ENCODE data around the gene TSHZ1. TPM values are rescaled to one million over a fixed set of nuclear protein-coding genes. Genes with fewer than 3 reads are reported as not detected.

Gene TSHZ1
- total and polyA plus RNA-seq, 12 donors, result 6.8 to 25.0 (median 16.0) TPM

DNA sequence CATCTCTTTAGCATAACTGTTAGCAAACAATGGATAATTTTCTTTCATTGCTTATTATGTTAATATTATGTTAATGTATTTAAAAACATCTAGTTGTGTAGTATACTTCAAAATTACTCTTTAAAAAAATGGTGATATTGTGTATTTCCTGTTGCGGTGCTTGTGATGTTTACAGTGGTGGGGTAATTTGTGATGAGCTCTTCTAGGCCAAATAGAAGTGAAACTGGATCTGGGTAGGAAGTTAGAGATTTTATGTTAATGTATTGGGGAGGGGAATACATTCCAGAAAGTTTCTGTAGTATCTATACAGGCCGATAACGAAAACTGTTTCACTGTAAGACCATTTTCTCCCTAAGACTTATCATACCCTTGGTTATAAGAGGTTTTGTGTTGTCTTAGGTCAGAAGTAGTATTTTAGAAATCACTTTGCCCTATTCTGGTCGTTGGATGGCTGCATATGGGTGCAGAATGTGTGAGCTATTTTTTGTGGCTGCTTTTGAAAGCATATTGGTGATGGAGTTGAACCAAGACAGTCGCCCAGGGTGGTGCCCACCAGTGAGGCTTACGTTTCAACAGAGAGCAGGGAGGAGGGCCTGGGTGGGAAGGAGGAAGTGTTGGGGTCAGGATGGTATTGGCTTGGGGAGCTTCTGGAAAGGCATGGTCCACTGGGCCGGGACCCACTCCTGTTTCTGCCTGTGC lies 5.8 kb downstream of the TSHZ1 start:
- Histone ChIP-seq H3K27me3 (no peaks in the 10 kb centered on the region), H3K4me3 (no peak overlapping the region), H3K9me3 (replicated peaks in 1 of 3) (no peaks in the 10 kb centered on the region), H3K27ac (peak overlapping the region in 2 of 5 donors; percentile 27 to 51), H3K4me1 (replicated peaks in 1 of 2) (peaks cover 15 to 33% of the 10 kb centered on the region in 2 donors), H3K36me3 (replicated peaks in 1 of 2) (no peaks in the 10 kb centered on the region)
- whole genome bisulfite sequencing, 4 donors, result 68 to 78% (median 74%) methylated on average over 7 of the region's 7 CpGs
- no peak for DNase-seq
- intact Hi-C loops (cut with DNase I), result no loop called here
- TF ChIP-seq, protein P1, sequence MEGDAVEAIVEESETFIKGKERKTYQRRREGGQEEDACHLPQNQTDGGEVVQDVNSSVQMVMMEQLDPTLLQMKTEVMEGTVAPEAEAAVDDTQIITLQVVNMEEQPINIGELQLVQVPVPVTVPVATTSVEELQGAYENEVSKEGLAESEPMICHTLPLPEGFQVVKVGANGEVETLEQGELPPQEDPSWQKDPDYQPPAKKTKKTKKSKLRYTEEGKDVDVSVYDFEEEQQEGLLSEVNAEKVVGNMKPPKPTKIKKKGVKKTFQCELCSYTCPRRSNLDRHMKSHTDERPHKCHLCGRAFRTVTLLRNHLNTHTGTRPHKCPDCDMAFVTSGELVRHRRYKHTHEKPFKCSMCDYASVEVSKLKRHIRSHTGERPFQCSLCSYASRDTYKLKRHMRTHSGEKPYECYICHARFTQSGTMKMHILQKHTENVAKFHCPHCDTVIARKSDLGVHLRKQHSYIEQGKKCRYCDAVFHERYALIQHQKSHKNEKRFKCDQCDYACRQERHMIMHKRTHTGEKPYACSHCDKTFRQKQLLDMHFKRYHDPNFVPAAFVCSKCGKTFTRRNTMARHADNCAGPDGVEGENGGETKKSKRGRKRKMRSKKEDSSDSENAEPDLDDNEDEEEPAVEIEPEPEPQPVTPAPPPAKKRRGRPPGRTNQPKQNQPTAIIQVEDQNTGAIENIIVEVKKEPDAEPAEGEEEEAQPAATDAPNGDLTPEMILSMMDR (IDR thresholded peaks at IDR 0.05), result no peak
- TF ChIP-seq POLR2A (IDR thresholded peaks at IDR 0.05), result no peak

DNA sequence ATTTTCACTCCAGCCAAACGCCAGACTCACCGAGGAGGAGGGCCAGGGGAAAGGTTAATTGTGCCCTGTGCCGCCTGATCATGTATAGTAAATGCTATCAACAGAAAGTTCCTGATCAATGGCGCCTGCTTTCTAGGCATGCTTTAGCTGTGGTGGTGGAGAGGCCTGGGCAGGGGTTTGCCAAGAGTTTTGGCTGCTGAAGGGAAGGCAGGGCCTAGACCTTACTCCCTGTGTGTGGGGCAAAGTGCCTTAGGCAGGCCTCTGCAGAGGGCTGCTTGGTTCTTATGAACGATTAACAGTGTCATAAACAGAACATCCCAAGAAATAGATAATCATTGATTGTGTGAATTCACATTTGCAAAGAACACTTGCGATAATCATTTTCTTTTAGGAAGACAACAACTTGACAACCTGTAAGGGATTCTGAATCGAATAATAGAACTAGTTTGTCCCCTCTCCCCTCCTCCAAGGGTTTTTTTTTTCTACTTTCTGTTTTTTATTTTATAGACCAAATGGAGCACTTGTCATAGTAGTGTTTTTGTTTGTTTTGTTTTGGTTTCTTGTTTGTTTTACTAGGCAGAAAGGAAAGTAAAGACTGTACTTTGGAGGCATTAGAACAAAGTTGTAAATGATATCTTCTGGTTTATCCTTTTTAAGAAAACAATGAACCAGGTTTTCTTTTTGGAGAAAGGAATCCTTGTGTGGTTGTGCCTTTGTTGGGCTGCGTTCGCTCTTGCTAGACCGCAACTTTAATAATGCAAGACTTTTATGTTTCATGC lies 6.5 kb downstream of the TSHZ1 start:
- WGBS, 4 donors, result 91 to 96% (median 92%) methylated on average over 10 of the region's 10 CpGs
- DNase-seq, result no peak
- H3K27me3 ChIP-seq, result no peaks in the 10 kb centered on the region
- no peak overlapping the region for H3K4me3 ChIP-seq
- no peaks in the 10 kb centered on the region for H3K9me3 ChIP-seq (replicated peaks in 1 of 3)
- TF ChIP-seq, protein P1 (IDR thresholded peaks at IDR 0.05), result no peak
- TF ChIP-seq POLR2A (IDR thresholded peaks at IDR 0.05), result no peak
- peak overlapping the region in 2 of 5 donors; percentile 27 to 51 for H3K27ac ChIP-seq
- no peaks in the 10 kb centered on the region for H3K36me3 ChIP-seq (replicated peaks in 1 of 2)
- intact Hi-C loops (cut with DNase I), result no loop called here
- peaks cover 13 to 36% of the 10 kb centered on the region in 2 donors for H3K4me1 ChIP-seq (replicated peaks in 1 of 2)

DNA sequence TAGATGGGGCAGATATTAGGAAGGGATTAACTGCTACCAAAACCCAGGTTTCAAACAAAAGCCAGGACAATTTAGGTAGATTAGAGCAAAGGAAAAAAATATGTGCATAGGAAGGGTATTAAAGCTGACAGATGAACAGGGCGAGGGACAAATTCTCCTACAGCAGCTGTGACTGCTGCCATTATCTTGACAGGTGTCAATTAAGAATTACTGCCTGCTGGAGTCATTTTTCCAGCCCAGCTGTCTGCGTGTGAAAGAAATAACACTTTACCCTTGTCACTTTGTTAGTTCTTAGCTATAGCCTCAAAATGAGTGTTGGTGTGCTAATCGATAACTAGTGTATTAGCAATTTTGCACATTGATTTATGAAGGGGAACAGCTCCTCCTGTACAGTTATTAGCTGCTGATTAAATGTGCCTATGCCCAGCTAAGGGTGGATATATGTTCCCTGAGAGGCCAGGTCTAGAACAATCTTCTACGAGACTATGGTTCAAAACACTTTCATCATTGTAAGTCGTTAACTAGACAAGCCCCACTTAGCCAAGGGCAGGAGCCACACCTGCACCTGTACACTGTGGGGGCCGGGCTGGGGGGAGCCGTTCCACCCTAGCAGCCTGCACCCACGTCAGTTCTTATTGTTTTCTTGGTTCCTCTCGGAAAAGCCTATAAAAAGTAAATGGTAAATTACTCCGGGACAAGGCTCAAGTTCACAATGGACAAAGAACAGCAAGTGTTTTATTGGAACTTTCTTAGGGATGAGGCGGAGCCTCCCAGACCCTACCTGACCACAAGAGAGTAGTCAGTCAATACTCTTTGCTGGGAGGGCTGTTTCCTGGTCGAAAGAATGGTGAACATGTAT lies 7.7 kb downstream of the TSHZ1 start:
- DNase-seq, result no peak
- no peak overlapping the region for H3K27ac ChIP-seq
- no peaks in the 10 kb centered on the region for H3K36me3 ChIP-seq (replicated peaks in 1 of 2)
- WGBS, 4 donors, result 87 to 92% (median 89%) methylated on average over 11 to 12 of the region's 12 CpGs
- intact Hi-C loops (cut with DNase I), result no loop called here
- no peaks in the 10 kb centered on the region for H3K9me3 ChIP-seq (replicated peaks in 1 of 3)
- H3K4me1 ChIP-seq (replicated peaks in 1 of 2), result peaks cover 5 to 35% of the 10 kb centered on the region in 2 donors
- H3K27me3 ChIP-seq, result no peaks in the 10 kb centered on the region
- no peak for TF ChIP-seq POLR2A (IDR thresholded peaks at IDR 0.05)
- TF ChIP-seq, protein P1 (IDR thresholded peaks at IDR 0.05), result no peak
- no peak overlapping the region for H3K4me3 ChIP-seq
